Measurements from ENCODE around the gene FAM193A.
"Not testable (repeated sequence)": the region's sequence is repeated elsewhere in the genome, so short reads cannot be mapped to it uniquely, and the experiment has no call there.

Gene FAM193A

GRCh38 chr4:2695346-2696060, 159.1 kb downstream of the FAM193A start:
- no peak for DNase-seq

DNA sequence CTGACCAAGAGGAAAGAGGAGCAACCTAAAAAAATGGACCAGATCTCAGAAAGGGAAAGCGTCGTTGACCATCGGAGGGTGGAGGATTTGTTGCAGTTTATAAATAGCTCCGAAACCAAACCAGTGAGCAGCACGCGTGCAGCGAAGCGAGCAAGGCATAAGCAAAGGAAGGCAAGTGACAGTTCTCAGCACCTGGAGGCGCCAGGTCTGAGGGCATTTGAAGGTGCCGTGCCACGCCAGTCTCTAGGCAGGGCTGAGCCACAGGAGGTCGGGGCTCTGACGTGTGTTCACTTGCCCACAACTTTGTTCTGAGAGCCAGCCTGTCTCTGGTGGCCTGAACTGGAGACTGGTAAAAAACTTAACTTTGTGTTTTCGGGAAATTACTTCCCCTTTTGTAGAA, 160.0 kb downstream of the FAM193A start:
- no peak for DNase-seq

GRCh38 chr4:2697995-2698414, 161.6 kb downstream of the FAM193A start:
- no peak for DNase-seq

DNA sequence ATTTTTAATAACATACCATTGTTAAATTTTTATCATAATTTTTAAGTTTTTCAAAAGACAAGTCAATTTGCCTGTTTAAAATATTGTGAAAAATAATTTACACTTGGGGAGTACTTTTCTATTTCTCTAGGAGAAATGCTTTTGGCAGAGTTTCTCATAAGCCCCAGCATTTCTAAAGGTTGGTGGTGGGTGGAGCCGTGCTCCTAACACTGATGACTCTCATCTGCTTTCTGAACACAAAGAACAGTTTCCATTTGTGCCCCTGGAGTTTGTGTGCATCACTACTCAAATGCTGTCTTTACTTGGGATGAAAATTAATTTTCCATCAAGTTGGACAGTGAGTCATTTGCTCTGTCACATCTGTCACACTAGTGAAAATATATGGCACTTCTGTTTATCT, 162.1 kb downstream of the FAM193A start:
- no peak for DNase-seq

DNA sequence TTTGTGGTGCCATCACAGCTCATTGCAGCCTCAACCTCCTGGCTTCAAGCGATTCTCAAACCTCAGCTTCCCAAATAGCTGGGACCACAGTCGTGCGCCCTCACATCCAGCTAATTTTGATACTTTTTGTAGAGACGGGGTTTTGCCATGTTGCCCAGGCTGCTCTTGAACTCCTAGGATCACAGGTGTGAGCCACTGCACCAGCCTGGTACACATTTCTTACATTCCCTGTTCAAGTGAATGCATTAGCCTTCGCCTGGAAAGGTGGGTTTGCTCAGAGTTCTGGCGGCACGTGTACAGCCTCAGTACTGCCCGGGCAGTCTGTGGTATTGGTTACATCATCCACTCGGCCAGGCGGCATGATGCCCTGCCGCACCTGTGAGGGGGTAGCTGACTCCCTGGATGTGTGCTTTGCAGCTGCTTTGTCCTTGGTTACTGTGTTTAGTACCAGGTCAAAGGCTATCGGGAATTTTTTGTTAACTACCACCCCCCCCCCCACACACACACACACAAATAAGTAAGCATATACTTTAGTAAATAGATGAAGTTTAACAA, 162.6 kb downstream of the FAM193A start:
- DNase-seq = no peak

DNA sequence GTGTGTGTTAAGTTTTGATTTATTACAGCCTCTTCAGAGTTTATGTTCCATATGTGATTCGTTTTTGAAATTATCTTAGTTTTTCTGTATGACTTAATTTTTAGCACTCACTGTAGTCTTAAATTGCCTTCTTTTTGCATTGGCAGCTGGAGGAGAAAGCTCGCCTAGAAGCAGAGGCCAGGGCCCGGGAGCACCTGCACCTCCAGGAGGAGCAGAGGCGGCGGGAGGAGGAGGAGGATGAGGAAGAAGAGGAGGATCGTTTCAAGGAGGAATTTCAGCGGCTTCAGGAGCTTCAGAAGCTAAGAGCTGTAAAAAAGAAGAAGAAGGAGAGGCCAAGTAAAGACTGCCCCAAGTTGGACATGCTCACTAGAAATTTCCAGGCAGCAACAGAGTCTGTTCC, 163.1 kb downstream of the FAM193A start:
- no peak for DNase-seq

DNA sequence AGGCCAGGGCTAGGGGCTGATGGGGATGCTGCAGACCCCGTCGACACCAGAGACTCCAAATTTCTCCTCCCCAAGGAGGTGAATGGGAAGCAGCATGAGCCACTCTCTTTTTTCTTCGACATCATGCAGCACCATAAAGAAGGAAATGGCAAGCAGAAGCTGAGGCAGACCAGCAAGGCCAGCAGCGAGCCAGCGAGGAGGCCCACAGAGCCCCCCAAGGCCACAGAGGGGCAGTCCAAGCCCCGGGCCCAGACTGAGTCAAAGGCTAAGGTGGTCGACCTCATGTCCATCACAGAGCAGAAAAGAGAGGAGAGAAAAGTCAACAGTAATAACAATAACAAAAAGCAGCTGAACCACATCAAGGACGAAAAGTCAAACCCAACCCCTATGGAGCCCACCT, 163.6 kb downstream of the FAM193A start:
- DNase-seq = no peak

DNA sequence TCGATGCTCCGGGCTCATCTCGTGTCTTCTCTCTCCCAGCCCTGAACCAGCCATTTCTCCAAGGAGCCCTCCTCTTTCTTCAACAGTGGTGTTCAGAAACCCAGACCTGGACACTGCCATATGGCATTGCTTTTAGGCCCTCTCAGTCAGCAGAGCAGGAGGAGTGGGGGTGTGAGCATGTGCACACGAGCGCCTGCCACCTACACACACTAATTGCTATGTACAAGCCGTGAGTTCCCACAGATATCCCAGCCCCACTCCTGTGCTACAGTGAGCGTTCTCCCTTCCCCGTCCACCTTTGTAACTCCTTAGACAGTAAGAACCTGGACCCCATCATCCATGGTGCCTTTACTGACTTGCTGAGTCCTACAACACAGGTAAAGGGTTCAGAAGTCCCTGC, 165.9 kb downstream of the FAM193A start:
- no peak for DNase-seq

DNA sequence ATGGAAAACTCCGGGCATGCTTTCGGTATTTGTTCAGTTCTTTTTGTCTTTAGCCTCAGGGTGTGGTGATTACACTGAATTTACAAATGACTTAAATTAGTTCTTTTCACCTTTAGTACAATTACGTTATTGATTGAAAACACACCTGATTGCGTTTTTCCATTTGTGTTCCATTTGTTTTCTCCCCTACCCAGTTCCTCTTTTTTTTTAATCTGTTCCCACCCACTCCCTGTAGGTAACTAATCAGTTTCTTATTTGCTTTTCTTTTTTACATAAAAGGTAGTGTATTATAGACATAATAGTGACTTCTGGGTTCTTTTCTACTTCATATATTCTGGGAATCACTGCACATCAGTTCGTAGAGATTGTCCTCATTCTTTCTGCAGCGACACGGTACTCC, 166.3 kb downstream of the FAM193A start:
- no peak for DNase-seq

DNA sequence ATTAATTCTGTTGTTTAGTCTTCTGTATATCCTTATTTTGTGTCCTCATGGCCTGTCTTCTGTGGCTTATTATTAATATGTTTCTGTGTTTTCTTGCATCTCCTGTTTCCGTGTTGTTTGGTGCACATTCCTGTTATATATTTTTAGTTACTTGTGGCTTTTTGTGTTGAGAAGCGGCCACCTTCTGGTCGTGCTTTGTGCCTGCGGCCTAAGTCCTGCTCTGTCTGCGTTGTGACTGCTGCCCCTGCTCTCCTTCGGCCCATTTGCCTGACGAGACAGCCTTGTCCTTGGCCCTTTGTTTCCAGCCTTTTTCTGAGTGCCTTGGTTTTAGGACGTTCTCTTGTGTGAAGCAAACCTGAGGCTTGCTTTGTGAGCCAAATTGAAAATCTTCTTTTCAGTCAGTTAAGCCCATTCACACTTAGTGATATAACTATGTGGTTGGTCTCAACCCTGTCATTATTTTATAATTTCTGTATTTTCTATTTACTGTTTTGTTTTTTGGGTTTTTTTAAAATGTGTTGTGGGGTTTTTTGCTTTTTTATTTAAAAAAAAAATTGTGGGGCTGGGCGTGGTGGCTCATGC, 175.9 kb downstream of the FAM193A start:
- no peak for DNase-seq

- DNase-seq = no peak
Measured at GRCh38 chr4:2713337-2713736, 176.9 kb downstream of the FAM193A start.

GRCh38 chr4:2714061-2714770, 177.8 kb downstream of the FAM193A start:
- DNase-seq = peak; percentile 55 to 68 (median 66)

DNA sequence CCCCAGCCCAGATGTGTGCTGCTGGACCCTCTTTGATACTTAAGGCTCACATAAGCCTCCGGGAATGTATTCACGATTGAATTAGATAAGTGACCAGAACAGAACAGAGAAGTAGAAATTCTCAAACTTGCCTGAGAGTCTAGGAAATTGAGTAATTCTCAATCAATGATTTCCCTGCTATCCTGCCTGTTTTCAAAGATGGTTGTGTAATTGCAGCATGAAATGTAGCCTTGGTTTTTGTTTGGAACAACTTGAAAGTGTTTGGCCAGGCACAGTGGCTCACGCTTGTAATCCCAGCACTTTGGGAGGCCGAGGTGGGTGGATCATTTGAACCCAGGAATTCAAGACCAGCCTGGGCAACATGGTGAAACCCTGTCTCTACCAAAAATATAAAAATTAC, 178.5 kb downstream of the FAM193A start:
- no peak for DNase-seq

DNA sequence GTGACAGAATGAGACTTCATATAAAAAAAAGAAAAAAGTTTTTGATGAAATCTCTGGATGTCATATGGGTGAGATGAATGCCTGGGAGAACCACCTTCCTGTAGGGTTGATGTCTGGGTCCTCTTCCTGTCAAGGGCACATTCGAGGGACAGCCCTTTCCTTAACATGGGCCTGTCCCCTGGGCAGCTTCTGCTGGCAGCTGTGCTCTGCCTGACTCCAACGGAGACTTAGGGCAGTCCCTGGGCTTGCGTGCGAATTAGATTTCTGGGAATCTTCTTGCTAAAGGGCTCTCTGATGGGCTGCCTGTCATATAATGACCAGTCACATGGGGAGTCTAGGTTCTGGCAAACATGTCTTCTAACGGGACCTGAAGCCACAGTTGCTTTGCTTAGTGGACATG, 179.0 kb downstream of the FAM193A start:
- no peak for DNase-seq

GRCh38 chr4:2716236-2716635, 179.8 kb downstream of the FAM193A start:
- no peak for DNase-seq

GRCh38 chr4:2721586-2721985, 185.1 kb downstream of the FAM193A start:
- DNase-seq = no peak

GRCh38 chr4:2722033-2722432, 185.6 kb downstream of the FAM193A start:
- DNase-seq = no peak

DNA sequence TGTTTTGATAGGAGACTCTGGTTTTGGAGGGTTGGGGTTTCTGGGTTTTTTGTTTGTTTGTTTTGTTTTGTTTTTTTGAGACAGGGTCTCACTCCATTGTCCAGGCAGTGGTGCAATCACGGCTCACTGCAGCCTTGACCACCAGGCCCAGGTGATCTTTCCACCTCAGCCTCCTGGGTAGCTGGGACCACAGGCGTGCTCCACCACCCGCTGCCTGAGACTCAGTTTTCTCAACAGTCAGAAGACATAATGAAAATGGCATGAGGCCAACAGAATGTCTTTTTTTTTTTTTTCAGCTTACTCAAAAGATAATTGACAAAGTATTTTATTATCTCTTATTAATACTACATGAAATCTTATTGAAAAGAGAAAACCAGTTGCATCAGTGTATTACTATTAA, 187.3 kb downstream of the FAM193A start:
- DNase-seq = no peak

- DNase-seq = no peak
Measured at GRCh38 chr4:2725380-2725779, 188.9 kb downstream of the FAM193A start.

DNA sequence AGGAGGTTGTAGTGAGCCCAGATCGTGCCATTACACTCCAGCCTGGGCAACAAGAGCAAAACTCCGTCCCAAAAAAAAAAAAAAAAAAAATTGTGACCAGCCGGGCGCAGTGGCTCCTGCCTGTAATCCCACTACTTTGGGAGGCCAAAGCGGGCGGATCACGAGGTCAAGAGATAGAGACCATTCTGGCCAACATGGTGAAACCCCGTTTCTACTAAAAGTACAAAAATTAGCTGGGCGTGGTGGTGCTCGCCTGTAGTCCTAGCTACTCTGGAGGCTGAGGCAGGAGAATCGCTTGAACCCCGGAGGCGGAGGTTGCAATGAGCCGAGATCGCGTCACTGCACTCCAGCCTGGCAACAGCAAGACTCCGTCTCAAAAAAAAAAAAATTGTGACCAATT, 190.4 kb downstream of the FAM193A start:
- DNase-seq = not testable (repeated sequence)

- DNase-seq = no peak
Measured at GRCh38 chr4:2728221-2728620, 191.8 kb downstream of the FAM193A start.

DNA sequence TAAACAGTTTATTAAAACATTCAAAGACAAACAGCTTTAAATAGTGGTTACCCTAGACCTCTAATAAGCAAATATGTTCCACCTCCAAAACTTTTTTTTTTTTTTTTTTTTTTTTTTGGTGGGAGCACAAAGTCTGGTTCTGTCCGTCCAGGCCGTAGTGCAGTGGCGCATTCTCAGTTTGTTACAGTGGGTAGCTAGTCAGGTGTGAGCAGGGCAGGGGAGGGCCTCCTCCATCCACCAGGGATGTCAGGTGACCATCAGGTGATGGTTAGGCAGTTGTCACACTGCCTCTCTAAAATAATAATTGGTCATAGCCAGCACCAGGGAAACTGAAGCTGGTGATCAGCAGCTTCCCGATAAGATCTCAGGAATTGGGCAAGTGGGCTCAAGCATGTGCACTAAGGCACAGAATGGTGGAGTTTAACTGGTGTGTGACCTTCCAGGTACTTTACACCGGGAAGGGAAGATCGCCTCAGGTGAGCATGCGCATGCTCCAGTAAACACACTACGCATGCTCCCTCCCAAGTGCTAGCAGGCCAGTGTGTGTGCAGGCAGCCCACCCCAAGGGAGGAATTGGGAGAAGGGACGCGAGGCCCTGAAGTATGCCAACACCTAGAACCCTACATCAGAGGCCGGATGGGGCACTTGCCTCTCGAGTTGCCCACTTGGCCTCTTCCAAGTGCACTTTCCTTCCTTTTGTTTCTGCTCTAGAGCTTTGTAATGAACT, 192.5 kb downstream of the FAM193A start:
- no peak for DNase-seq

DNA sequence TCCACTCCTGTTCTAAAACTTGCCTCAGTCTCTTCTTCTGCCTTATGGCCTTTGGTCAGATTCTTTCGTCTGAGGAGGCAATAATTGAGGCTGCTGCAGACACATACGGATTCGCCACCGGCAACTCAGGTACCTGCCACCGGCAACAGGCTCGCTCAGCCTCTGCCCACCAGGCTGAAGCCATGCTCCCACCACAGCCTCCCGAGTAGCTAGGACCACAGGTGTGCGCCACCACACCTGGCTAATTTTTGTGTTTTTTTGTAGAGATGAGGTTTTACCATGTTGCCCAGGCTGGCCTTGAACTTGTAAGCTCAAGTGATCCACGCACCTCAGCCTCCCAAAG, 193.1 kb downstream of the FAM193A start:
- DNase-seq = no peak

Measured in suppressor macrophage treated with lipopolysaccharide for 1 hour (primary cell).